ENCODE data around the gene ZNF70.

The ZNF70 gene

DNA sequence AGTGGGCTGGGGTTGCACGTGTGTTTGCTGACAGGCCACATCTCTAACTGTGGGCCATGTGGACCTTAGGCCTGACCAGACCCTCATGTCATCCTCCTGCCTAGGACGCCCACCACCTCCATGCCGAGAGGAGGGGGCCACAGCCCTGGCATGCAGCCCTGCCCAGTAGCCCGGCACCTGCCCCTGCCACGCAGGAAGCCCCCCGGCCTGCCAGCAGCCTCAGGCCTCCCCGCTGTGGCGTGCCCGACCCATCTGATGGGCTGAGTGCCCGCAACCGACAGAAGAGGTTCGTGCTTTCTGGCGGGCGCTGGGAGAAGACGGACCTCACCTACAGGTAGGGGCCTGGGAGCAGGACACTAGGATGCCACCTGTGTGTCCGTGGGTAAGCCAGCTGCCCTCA, 28.2 kb upstream of the ZNF70 start:
- DNase-seq (ENCODE audit: low spot score), result no peak

DNA sequence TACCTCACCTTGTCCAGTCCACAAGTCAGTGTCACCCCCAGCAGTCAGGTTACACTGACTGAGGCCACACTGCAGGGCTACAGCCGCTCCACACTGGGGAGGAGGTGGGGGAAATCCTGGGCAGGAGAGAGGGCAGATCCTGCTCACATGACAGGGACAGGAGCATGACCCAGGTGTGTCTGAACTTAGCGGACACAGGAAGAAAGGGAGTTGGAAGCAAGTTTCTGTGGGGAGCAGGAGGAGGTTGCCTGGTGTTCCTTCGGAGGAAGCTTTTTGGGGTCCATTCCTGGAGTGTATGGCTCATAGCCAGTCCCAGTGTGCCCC, 27.6 kb upstream of the ZNF70 start:
- no peak for DNase-seq (ENCODE audit: low spot score)

DNA sequence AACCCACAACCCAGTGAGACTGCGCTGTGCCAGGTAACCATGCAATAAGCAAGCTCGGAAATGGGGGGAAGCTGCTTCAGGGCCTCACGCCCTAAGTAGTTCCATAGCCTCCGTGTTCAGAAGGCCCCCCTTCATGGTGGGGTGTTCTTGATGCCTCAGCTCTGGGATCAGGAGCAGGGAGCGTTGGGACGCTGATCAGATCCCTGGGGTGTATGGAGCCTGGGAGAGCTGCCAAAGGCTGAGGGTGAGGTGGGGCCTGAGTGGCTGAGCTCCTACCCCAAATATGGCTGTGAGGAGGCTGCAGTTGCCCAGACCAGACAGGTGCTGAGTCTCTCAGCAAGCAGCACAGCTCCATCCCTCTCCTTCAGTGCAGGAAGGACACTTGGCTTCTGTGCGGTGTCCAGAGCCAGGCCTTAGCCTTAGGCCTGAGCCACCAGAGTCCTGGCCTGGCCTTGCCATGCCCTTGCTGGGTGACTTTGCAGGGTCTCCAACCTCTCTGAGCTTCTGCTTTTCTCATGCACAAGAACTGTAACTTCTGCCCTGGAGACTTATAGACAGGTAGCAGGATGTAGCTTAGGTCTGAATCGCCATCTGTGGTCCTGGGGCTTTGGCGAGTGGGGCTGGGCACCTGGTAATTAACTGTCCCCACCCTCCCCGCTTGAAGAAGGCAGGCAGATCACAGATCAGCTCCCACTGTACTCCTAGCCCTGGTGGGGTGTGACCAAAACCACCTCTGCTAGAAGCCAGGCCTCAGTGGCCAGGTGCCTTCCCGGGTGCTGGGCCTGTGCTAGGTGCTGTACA, 27.1 kb upstream of the ZNF70 start:
- no peak for DNase-seq (ENCODE audit: low spot score)

DNA sequence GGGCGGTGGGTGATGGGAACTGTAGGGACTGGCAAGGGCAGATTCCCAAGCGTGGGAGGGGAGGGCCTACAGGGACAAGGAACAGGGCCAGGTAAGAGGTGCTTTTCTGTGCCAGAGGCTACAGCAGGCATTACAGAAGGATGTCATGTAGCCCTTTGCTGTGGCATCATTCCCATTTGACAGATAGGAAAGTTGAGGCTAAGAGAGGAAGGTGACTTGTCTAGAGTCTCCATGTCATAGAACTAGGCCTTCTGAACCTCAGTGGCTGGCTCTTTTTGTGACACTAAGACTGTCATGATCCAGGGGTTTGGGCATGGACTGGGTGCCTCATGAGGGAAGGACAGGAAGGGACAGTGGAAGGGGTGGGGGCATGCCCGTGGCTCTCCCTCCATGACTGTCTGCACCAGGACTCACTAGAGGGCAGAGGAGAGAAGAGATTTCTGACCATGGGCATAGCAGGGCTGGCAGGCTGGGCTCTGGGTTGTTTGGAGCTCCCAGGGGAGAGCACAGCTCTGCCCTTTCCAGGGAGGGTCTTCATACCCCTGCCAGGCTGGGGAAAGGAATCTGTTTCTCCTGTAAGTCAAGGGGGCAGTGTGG, 25.0 kb upstream of the ZNF70 start:
- DNase-seq (ENCODE audit: low spot score), result no peak

DNA sequence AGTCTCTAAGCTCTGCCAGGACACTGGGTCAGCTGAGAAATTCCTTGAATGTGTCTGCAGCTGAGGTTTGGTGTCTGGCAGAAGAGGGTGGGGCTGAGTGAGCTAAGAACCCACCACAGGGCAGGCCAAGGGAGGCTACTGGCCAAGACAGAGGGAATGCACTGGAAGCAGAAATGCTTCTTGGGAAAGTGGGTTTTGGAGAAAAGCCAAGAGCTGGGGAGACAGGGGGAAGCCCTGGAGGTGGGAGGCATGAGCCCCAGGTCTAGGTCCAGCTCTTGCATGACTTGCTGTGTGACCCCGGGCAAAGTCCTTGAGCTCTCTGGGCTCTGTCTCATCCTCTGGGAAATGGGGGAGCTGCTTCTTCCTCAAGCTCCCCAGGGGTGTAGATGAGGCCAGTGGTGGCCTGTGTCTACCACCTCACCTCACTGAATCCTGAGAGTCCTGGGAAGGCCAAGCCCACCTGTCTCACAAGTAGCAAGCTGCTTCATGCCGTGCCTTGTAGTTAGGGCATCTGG, 24.1 kb upstream of the ZNF70 start:
- no peak for DNase-seq (ENCODE audit: low spot score)

DNA sequence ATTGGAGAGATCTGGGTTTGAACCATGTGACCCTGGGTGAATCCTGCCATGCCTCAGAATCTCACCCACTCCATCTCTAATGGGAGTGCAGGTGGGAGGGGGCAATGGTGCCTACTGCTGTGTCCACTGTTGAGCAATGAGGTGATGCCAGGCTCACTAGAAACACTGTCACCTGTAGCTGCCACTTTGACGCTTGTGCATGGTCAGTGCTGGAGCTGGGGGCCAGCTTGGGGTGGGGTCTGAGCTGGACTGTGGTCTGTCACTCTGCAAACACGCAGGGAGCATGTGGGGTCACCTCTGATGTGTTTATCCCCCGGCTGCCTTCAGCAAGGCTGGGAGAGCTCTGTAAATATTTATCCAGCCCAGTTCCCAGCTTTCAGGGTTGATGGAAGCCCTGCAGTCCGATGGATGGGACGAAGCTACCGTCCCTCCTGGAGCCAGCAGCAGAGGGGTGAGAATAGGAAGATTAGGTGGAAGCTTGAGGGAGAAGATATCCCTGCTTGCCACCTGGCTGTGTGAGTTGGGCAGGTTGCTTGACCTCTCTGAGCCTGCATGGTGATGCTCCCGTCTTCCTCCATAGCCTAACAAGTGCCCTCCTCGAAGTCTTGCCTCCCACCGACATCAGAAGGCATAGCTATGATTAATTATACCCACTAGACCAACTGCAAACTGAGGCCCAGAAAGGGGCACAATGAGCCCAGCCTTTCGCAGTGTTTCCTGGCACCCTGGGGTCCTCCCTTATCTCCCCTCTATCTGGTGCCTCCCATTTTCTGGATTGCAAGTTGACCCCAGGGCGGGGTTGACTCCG, 23.4 kb upstream of the ZNF70 start:
- DNase-seq (ENCODE audit: low spot score), result no peak

DNA sequence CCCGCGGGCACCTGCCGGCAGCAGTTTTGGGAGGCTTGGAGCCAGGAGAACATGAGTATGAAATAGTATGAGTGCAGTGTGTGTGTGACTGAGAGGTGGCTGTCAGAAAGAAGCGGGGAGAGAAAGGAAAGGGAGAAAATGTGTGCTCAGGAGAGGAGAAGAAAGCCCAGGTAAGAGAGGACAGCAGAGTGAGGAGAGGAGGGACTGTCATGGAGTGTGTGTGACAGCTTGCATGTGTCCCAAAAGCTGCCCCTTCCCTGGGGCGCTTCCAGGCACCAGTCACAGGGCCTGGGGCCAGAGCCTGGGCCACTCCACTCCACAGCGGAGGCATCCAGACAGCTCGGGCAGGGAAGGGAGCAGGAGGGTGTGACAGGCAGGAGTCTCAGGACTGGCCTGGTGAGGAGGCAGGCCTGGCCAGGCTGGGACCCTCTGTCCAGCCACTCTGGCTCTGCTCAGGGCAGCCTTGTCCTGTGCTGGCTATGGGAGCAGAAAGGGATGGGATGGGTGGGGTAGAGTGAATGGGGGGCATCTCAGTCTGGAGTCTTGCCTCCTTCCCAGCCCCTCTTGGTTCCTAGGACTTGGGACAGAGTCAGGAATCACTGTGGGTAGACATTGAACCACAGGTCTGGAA, 22.7 kb upstream of the ZNF70 start:
- no peak for DNase-seq (ENCODE audit: low spot score)

DNA sequence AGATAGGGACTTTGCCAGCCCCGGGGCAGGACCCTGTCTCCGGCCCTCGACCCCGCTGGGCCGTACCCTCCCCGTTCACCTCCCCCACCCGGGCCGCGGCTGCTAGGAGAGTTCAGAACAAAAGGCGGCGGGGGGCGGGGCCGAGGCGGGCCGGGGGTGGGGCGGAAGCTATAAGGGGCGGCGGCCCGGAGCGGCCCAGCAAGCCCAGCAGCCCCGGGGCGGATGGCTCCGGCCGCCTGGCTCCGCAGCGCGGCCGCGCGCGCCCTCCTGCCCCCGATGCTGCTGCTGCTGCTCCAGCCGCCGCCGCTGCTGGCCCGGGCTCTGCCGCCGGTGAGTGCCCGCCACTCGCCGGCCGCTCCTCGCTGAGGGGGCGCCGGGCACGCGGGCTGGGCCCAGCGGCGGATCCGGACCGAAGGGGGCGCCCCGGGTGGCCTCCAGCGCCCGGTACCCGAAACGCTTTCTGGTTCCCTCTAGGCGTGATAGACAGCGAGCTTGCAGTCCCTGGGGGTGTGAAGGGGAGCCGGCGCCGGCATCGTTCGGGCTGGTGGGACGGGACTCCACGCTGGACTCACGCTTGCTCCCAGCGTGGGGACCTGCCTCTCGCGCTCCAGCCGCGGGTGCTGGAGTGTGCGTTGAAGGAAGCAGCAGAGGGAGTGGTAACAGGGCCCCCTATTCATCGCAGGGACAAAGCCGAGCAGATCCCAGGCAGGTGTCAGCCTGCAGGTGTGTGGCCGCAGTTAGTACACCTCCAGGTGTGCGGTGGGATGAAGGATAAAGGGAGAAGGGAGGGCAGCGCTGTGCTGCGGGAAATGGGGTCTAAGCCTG, 21.9 kb upstream of the ZNF70 start, which contains the start of gene MMP11:
TSS of gene MMP11 (plus strand) at position 201 of the 825 bp plus-strand sequence. CDS start at position 223, 22 bp downstream.
- no peak for DNase-seq (ENCODE audit: low spot score)

DNA sequence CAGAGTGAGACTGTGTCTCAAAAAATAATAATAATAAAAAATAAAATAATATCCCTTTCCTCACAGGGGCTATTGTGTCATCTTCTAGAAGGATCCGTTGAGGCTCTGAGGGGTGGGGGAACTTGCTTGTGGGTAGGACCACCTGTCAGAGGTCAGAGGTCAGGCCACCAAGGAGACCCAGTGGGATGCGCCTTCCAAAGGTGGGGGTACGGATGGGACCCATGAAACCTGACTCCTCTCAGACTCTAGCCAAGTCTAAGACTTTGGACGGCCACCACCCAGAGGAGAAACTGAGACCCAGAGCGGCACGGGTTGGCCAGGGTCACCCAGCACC, 21.4 kb upstream of the ZNF70 start:
- DNase-seq (ENCODE audit: low spot score), result no peak

DNA sequence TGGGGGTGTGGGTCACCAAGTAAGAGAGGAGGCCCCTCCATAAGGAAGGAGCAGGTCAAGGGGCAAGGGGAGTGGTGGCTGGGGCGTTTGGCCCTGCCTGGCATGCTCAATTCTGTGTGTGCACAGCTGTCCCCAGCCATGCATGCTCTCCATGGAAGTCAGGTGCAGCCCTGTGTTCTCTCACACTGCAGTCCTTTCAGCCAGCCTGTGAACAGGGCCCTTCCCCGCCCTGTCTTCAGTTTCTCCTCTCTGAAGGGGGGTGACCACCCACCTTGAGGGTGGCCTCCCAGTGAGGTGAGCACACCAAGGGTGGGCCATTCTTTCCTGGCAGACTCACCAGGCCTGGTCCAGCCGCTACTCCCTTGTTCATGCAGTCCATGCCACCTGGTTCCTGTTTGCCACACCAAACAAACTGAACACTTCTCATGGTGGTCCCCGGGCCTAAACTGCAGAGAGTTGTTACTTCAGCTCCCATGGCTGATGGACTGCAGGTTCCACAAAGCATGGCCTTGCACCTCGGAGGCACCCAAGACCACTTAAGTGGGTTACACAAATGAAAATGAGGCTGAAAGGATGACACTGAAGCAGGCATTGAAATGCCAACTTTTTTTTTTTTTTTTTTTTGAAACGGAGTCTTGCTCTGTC, 18.5 kb upstream of the ZNF70 start:
- no peak for DNase-seq (ENCODE audit: low spot score)

DNA sequence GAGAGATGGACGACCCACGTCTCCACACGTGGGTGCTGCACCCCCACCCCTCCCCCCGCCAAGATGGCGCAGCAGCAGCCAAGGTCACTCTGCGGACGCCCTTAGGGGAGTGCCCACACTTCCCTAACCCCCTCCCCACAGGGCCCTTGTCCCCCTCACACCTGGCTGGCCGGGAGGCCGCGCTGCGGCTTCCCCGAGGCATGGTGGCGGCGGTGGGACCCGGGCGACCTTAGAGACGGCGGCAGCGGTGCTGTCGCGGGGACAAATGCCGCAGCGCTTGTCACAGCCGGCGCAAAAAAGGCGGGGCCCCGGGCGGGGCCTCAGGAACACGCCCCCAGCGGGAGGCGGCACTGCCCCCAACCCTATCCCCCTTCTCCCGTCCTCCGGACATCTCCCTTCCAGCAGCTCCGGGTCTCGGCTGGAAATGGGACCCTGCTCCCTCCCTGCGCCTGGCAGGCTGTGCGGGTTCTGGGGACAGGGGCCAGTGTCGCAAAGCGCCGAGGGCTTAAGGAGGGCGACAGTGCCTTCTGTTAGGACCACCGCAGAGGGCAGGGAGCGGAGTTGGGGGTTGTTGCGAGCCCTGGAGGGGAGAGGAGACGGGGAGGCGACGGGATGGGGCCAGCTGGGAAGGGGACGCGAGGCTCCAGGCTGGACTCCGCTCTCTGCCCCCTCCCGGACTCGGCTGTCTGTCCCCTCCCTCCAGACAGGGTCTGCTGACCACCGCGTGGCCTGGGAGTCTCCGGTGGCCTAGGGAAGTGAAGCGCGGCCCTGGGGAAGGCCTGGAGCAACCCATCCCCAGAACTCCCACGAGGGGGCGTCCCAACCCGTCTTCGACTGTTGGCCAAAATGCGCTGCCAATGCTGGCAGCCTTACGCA, 17.0 kb upstream of the ZNF70 start, which contains the start of gene CHCHD10:
TSS of gene CHCHD10 (minus strand) at position 300 of the 876 bp plus-strand sequence. CDS start at position 202, 98 bp downstream.
- peak; percentile 89 for DNase-seq (ENCODE audit: low spot score)

DNA sequence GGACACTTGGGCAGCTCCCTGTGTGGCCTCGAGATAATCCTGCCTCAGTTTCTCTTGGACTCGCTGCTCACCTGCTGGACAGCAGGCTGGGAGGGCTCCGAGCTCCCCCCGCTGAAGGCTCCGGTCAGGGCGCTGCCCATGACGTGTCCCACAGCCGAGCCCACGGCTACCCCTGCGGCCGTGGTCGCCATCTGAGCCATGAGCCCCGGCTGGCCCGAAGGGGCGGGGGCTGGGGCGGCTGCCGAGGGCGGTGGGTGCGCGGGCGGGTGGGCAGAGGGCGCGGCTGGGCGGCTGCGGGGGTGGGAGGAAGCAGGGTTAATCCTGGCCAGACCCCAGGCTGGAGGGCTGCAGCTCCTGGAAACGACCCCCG, 16.4 kb upstream of the ZNF70 start:
- DNase-seq (ENCODE audit: low spot score), result no peak

DNA sequence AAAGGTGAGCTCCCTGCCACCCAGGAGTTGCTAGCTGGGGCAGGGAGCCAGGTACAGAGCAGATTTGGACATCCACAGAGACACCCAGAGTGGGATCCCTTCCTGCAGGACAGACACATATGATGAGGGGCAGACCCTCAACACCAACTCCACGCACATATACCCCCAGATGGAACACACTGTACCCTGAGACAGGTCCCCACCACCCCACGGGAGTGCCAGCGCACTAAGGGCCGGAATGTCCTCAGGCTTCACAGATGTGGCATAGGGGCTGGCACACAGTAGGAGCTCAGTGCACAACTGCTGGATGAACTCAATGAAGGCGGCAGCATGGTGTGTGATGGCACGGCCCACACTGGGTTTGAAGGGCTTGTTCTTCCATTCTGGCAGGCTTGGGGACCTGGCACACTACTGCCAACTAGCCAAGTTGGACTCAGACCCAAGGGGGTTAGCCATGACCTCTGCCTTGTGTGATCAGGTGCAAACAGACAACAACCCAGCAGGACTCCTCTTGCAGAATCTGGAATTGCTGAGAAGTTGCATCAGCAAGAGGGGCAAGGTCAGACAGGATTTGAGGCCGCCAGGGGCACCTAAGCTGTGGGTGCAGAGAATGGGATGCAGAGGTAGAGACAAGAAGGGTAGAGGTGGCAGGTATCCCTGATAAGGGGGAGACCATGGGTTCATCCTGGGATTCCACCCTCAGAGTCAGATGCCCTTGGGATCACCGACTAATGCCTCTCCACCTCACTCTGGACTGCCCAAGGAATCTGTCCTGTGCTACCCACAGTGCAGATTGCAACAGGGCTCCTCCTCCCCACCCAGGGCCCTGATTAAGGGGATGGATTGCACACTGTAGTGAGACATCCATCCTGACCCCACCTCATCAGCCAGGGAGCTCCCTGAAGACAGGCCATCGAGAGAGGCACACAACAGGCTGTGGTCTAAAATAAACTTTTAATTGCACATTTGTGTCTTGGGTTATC, 14.3 kb upstream of the ZNF70 start:
- no peak for DNase-seq (ENCODE audit: low spot score)

DNA sequence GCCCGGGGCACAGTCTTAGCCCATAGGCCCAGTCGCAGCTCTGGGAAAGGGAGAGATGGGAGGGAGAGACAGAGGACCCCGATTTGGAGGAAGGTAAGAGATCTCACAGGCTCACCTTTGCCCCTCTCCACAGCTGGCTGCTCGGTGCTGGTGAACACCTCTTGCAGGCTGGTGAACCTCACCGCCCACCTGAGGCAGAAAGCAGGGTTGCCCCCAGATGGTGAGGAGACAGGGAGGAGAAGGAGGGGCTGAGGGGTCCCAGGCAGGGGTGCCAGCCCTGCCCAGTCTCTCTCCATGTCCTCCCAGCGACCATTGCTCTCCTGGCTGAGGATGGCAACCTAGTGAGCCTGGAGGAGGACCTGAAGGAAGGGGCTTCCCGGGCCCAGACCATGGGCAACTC, 13.0 kb upstream of the ZNF70 start:
- DNase-seq (ENCODE audit: low spot score), result no peak

DNA sequence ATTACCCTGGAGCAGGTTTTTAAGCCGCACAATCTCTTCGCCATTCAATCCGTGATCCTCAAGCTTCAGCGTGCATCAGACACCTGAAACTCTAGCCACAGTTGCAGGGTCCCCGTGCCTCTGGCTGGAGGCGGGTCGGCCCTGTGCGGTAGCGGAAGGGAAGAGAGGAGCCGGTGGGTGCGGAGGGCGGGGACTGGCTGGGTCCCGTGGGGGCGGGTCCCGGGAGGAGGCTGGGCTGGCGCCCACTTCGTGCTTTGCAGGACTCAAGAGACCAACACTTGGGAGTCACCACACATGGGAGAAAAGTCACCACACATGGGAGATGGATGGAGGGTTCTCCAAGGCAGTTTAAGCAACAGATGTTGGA, 12.7 kb upstream of the ZNF70 start:
- no peak for DNase-seq (ENCODE audit: low spot score)

DNA sequence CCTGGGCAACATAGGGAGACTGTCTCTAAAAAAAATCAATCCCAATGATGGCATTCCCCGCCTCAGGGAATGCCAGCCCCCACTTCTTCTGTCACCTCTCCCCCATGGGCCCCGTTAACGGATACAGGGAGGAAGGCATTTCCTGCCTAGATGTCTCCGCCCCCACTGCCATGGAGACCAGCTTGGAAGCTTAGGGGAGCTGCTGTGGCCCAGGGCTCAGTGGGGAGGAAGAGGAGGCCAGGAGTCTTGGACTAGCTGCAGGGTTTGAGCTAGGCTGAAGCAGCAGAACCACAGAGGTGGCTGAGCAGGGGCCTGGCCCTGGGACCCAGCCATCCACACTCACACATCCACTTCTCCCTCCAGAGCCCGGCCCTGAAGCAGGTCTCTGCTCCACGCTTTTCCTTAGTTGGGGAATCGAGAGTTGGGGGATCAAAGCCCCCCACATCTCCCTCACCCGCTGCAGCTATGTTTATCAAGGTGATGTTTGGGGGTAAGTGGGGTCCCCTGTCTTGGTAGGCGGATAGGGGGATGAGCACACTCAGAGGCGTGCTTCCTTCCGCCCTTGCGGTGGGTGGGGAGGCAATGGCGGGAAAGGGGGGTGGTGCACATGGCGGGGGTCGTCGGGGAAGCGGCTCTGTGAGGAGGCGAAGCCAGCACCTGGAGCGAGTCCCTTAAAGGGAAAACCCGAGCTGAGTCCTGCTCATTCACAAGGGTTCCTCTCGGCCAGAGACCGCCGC, 12.1 kb upstream of the ZNF70 start, which contains the start of gene C22orf15:
TSS of gene C22orf15 (plus strand) at position 149 of the 737 bp plus-strand sequence. CDS start at position 466, 317 bp downstream.
- DNase-seq (ENCODE audit: low spot score), result no peak

DNA sequence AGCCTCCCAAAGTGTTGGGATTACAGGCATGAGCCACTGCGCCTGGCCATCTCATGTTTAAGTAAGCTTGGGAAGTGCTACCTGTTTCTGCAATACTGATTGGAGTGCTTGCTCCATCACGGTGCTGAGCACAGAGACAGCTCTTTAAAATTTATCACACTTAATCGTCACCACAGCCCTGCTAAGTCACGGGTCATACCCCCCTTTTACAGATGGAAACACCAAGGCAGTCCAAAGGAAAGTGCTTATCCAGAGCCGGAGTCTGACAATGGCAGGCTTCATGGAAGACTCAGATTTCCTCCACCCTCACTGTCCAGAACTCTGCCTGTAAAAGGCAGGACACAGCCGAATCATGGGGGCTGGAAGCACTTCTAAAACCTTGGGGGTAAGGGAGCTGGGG, 9.1 kb upstream of the ZNF70 start:
- no peak for DNase-seq (ENCODE audit: low spot score)

DNA sequence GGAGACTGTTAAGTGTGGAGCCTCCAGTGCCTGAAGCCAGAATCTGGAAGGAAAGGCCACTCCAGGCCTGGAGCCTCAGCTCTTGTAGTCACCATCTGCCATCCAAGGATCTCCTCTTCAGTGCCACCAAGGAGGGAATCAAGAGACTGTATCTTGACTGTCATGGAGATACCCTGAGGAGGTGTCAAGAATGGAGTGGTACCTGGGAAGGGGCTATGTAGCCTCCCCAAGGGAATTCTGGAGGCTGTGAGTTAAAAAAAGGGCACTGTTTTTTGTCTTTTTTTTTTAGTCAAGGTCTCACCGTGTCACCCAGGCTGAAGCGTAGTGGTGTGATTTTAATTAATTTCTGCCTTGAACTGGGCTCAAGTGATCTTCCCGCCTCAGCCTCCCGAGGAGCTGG, 8.7 kb upstream of the ZNF70 start:
- DNase-seq (ENCODE audit: low spot score), result no peak
